HepG2 (cell line): ENCODE measurements around the gene GGA3. TPM values are rescaled to one million over a fixed set of nuclear protein-coding genes. Genes with fewer than 3 reads are reported as not detected.

Experiments used
- ATAC-seq: fragments of 200-7000 bp; cut with Tn5 transposase; 3 replicates; pipeline ENCODE4 v1.9.1; 2020; ENCODE audit warnings: mild to moderate bottlenecking, moderate library complexity
- BruUV-seq: library from RNA; stranded (reverse); fragments of 400-500 nt; replicated peaks from 2 replicates; lab custom pipeline; 2021; lab: Mats Ljungman, UMichigan
- CTCF ChIA-PET: fragments of 300-600 bp; formaldehyde crosslinking; extraction: SDS; loops from one replicate; lab custom pipeline; 2021; ENCODE audit warnings: low total read pairs, inconsistent platforms, low intra/inter-chr PET ratio; lab: Yijun Ruan, JAX
- POLR2A ChIA-PET: fragments of 350-600 bp; sonication (Branson Sonifier 250); formaldehyde crosslinking; loops from one replicate; lab custom pipeline; 2020; ENCODE audit warnings: antibody characterized with exemption, inconsistent platforms; lab: Yijun Ruan, JAX
- DNase-seq: peaks from one replicate; pipeline ENCODE4 v3.0.0-alpha.2; 2015; ENCODE audit warnings: low spot score
- FAIRE-seq: peaks from 3 replicates; lab custom pipeline; 2011; peaks lifted over from hg19 to GRCh38; lab: Jason Lieb, UNC
- H2AFZ ChIP-seq: one replicate; pipeline ENCODE4 v1.6.1; 2011; ENCODE audit warnings: low read length, inconsistent platforms
- H3K27ac ChIP-seq: fragments of 300-600 bp; 3 replicates; pipeline ENCODE4 v1.8.0; 2011; ENCODE audit warnings: mixed run types, mild to moderate bottlenecking, mixed read lengths, low read length, inconsistent platforms; ENCODE audit not compliant: insufficient read depth; ENCODE audit errors: extremely low read length
- H3K27me3 ChIP-seq, 2 experiments: fragments of 200-600 bp in 1 of 2; 2 replicates in 1 of 2; 3 replicates in 1 of 2; pipeline versions ENCODE4 v1.6.0 to v1.8.0; 2011; ENCODE audit warnings: low read length in 2 of 2, mild to moderate bottlenecking in 2 of 2, moderate library complexity in 2 of 2, inconsistent platforms in 1 of 2; ENCODE audit not compliant: insufficient read depth in 2 of 2, control insufficient read depth in 1 of 2
- H3K36me3 ChIP-seq, 2 experiments: fragments of 200-600 bp in 1 of 2; replicated peaks in 1 of 2; 2 replicates in 1 of 2; 3 replicates in 1 of 2; pipeline versions ENCODE4 v1.5.1 to v1.8.0; 2011; ENCODE audit warnings: low read length in 2 of 2, inconsistent platforms in 1 of 2; ENCODE audit not compliant: insufficient read depth in 2 of 2, control insufficient read depth in 1 of 2
- H3K4me1 ChIP-seq: 2 replicates; pipeline ENCODE4 v1.5.1; 2012; ENCODE audit warnings: low read length, inconsistent platforms; ENCODE audit not compliant: insufficient read depth
- H3K4me2 ChIP-seq: 2 replicates; pipeline ENCODE4 v1.6.0; 2011; ENCODE audit warnings: low read depth, low read length, inconsistent platforms
- H3K4me3 ChIP-seq, 3 experiments: fragments of 200-600 bp in 1 of 3; sonication (generic), shearing (Covaris generic) in 1 of 3; replicated peaks in 1 of 3; 2 replicates each; pipeline ENCODE4 v1.5.1; 2011 to 2016; ENCODE audit warnings: low read length in 3 of 3, inconsistent platforms in 2 of 3, low read depth in 2 of 3, mild to moderate bottlenecking in 2 of 3, control low read depth in 1 of 3, mixed read lengths in 1 of 3; ENCODE audit not compliant: insufficient read depth in 1 of 3
- H3K79me2 ChIP-seq: one replicate; pipeline ENCODE4 v1.6.1; 2011; ENCODE audit warnings: low read length, inconsistent platforms; ENCODE audit not compliant: insufficient read depth
- H3K9ac ChIP-seq: 2 replicates; pipeline ENCODE4 v1.6.0; 2011; ENCODE audit warnings: mild to moderate bottlenecking, low read depth, low read length, inconsistent platforms; ENCODE audit not compliant: insufficient read depth
- H3K9me3 ChIP-seq: 2 replicates; pipeline ENCODE4 v1.5.1; 2012; ENCODE audit warnings: mild to moderate bottlenecking, low read length
- H4K20me1 ChIP-seq: 2 replicates; pipeline ENCODE4 v1.6.0; 2011; ENCODE audit warnings: inconsistent platforms, mild to moderate bottlenecking, low read length, moderate library complexity; ENCODE audit not compliant: insufficient read depth
- BRD4 ChIP-seq: sonication (generic); formaldehyde crosslinking; IDR thresholded peaks from 2 replicates; pipeline ENCODE4 v1.4.0; 2020; ENCODE audit warnings: missing genetic modification reagents
- HNRNPK ChIP-seq: fragments of 200-400 bp; formaldehyde crosslinking; IDR thresholded peaks from 2 replicates; pipeline ENCODE4 v1.6.1; 2018; ENCODE audit warnings: low read length, low read depth, moderate library complexity, mild to moderate bottlenecking; ENCODE audit not compliant: poor library complexity, severe bottlenecking
- KDM5A ChIP-seq: fragments of 200-600 bp; sonication (generic); IDR thresholded peaks from 2 replicates; pipeline ENCODE4 v1.7.0; 2018; ENCODE audit warnings: antibody characterized with exemption, mild to moderate bottlenecking, low read length, borderline replicate concordance
- KLF9 ChIP-seq: IDR thresholded peaks from 2 replicates; pipeline ENCODE4 v1.6.1; 2016; ENCODE audit warnings: low read depth
- MAF1 ChIP-seq: sonication (generic); formaldehyde crosslinking; IDR thresholded peaks from 2 replicates; pipeline ENCODE4 v1.5.0; 2020; ENCODE audit warnings: missing genetic modification reagents, borderline replicate concordance
- MTF1 ChIP-seq: sonication (generic); formaldehyde crosslinking; IDR thresholded peaks from 2 replicates; pipeline ENCODE4 v1.5.0; 2020; ENCODE audit warnings: missing genetic modification reagents
- PCBP2 ChIP-seq: fragments of 200-400 bp; formaldehyde crosslinking; optimal IDR thresholded peaks from 2 replicates; pipeline ENCODE3; 2018; ENCODE audit warnings: low read length, low read depth; ENCODE audit not compliant: poor library complexity, severe bottlenecking
- SMAD1 ChIP-seq: sonication (generic); formaldehyde crosslinking; IDR thresholded peaks from 2 replicates; pipeline ENCODE4 v1.4.0; 2020; ENCODE audit warnings: missing genetic modification reagents, low read depth, mild to moderate bottlenecking, borderline replicate concordance
- XRCC5 ChIP-seq: fragments of 200-400 bp; formaldehyde crosslinking; optimal IDR thresholded peaks from 2 replicates; pipeline ENCODE3; 2017; ENCODE audit warnings: mild to moderate bottlenecking, low read length
- ZBTB38 ChIP-seq: sonication (generic); formaldehyde crosslinking; IDR thresholded peaks from 2 replicates; pipeline ENCODE4 v1.5.1; 2020; ENCODE audit warnings: mild to moderate bottlenecking, missing genetic modification reagents
- ZNF138 ChIP-seq: sonication (generic); formaldehyde crosslinking; IDR thresholded peaks from 2 replicates; pipeline ENCODE4 v1.5.0; 2020; ENCODE audit warnings: mild to moderate bottlenecking, low read depth, missing genetic modification reagents
- ZNF335 ChIP-seq: sonication (generic); formaldehyde crosslinking; IDR thresholded peaks from 2 replicates; pipeline ENCODE4 v1.4.0; 2020; ENCODE audit warnings: missing genetic modification reagents
- ZNF34 ChIP-seq: sonication (generic); formaldehyde crosslinking; IDR thresholded peaks from 2 replicates; pipeline ENCODE4 v1.4.0; 2020; ENCODE audit warnings: mild to moderate bottlenecking, missing genetic modification reagents, borderline replicate concordance
- ZNF629 ChIP-seq: sonication (generic); formaldehyde crosslinking; conservative IDR thresholded peaks from 2 replicates; pipeline ENCODE4 v1.5.0; 2020; ENCODE audit warnings: missing genetic modification reagents
- ZNF75D ChIP-seq: sonication (generic); formaldehyde crosslinking; IDR thresholded peaks from 2 replicates; pipeline ENCODE4 v1.8.1; 2023; ENCODE audit warnings: missing genetic modification reagents, mild to moderate bottlenecking, borderline replicate concordance
- ZNF776 ChIP-seq: sonication (generic); formaldehyde crosslinking; IDR thresholded peaks from 2 replicates; pipeline ENCODE4 v1.4.0; 2020; ENCODE audit warnings: mild to moderate bottlenecking, missing genetic modification reagents
- ZSCAN21 ChIP-seq: sonication (generic); formaldehyde crosslinking; IDR thresholded peaks from 2 replicates; pipeline ENCODE4 v1.8.0; 2022; ENCODE audit warnings: mild to moderate bottlenecking, missing genetic modification reagents, moderate library complexity, borderline replicate concordance
- WGBS: methylation state at CpG from one replicate; pipeline ENCODE4 v1.1.6; 2017; ENCODE audit warnings: low lambda C conversion rate; 5-methylcytosine and 5-hydroxymethylcytosine counted together
- in situ Hi-C: cut with HindIII; loops from 2 replicates; pipeline ENCODE4 v1.10.0; 2017; ENCODE audit warnings: low pct_unique_long_range_greater_than_20kb; ENCODE audit not compliant: extremely low pct_ligation_motif_present
- intact Hi-C: fragments of 100-400 bp; cut with micrococcal nuclease; formaldehyde crosslinking; loops from one replicate; pipeline ENCODE4 v1.10.0; 2022; ENCODE audit not compliant: unreplicated experiment
- polyA plus RNA-seq, 8 experiments: library from polyadenylated mRNA; depleted of rRNA in 3 of 8; stranded (reverse) in 7 of 8; unstranded in 1 of 8; fragments of >200 nt; fragmentation: Illumina TruSeq in 4 of 8; extraction: Trizol in 4 of 8; gene quantifications; 2 replicates each; pipeline versions ENCODE4 v1.2.1 to v1.2.3, GENCODE V29; 2011 to 2016; ENCODE audit warnings: low read depth in 4 of 8, missing spikeins in 1 of 8, mixed read lengths in 1 of 8; ENCODE audit not compliant: insufficient read depth in 1 of 8
- total RNA-seq, 5 experiments: library from RNA; depleted of rRNA; stranded (reverse); fragments of >200 nt; fragmentation: Illumina TruSeq; extraction: Trizol; gene quantifications; 2 replicates each; pipeline ENCODE4 v1.2.3, GENCODE V29; 2016; ENCODE audit warnings: low read depth in 1 of 5
- TF ChIP-seq, protein P1 (sequence below): IDR thresholded peaks from 2 replicates; pipeline ENCODE4 v1.6.1; 2016; ENCODE audit warnings: missing genetic modification reagents, missing compliant biosample characterization
- TF ChIP-seq, protein P2 (sequence below): sonication (generic); formaldehyde crosslinking; IDR thresholded peaks from 2 replicates; pipeline ENCODE4 v1.8.1; 2023; ENCODE audit warnings: mild to moderate bottlenecking, inconsistent platforms, moderate library complexity, missing genetic modification reagents, borderline replicate concordance
- TF ChIP-seq, protein P3 (sequence below): sonication (generic); formaldehyde crosslinking; IDR thresholded peaks from 2 replicates; pipeline ENCODE4 v1.4.0; 2020; ENCODE audit warnings: missing genetic modification reagents, borderline replicate concordance

GGA3 gene
- total and polyA plus RNA-seq, 2 of the 13 experiments (the other 11 are each of a cell fraction or from before 2014, with no cell fraction given) = 28.4 to 43.7 TPM

DNA sequence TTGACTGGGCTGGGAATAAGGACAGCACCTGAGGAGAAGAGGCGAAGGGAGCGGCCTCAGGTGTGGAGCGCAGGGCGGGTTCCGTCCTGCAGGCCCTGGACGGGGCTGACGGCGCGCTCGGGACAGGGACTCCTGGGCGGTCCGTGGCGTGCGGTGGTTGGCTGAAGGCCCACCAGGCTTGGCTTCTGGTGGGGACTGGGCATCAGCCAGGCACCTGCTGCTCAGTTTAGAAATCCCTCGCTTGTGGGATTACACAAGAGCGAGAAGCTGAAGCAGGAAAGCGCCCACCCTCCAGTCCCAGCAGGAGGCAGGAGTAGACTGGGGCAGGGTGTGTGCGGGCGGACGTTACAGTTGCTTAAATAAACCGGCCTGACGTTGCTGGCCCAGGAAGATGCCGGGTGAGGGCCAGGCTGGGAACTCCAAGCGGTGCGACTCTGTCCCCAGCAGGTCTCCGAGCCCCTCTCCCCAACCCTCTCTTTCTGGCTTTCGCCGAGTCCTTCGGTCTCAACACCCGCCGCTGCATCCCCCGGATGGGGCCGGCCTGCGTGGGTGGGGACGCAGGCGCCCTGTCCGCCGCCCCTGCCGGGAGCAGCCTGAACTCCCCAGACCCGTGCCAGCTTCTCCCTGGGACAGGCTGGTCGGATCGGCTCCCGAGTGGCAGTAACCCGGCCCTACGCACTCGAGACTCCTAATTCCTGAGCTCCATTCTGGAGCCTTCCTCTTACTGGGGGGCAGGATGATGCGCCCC lies 9.0 kb upstream of the GGA3 start:
- ATAC-seq = peak; percentile 71
- Histone ChIP-seq H3K4me2 (peak overlapping the region; percentile 94), H3K9me3 (no peaks in the 10 kb centered on the region), H3K27ac (peak overlapping the region; percentile 68), H3K4me3 (peak overlapping the region; percentile 91 to 98 (median 94)), H3K79me2 (peaks cover 6% of the 10 kb centered on the region), H3K36me3 (peaks cover 12 to 33% of the 10 kb centered on the region in 2 experiments), H4K20me1 (no peaks in the 10 kb centered on the region), H3K9ac (peak overlapping the region; percentile 83), H2AFZ (no peak overlapping the region), H3K4me1 (peaks cover 43% of the 10 kb centered on the region), H3K27me3 (no peaks in the 10 kb centered on the region)
- BruUV-seq = no TSS peak
- ChIA-PET CTCF (interaction anchor here (0.9 to 1.2 kb wide), 3 partner anchors 18 to 142 kb away, joined by 3 to 4 read pairs (median 3); partner anchors contain the start of gene SLC25A19), POLR2A (interaction anchor here (0.6 to 6.6 kb wide), 28 partner anchors 9 to 241 kb away, joined by 3 to 93 read pairs (median 4); partner anchors contain the start of genes GGA3, GRB2, JPT1 and MRPS7)
- in situ Hi-C loops (no loop called here), intact Hi-C loops (loop anchor here (1.0 to 2.0 kb wide), 3 partner anchors 39 to 142 kb away; partner anchors contain the start of gene GRB2)
- peak; percentile 79 for FAIRE-seq
- DNase-seq = peak; percentile 88
- 0% methylated on average over 9 of the region's 47 CpGs for WGBS
- TF ChIP-seq XRCC5 (peak; percentile 77), ZSCAN21 (no peak), KDM5A (peak; percentile 79; the same call in 1 of the 2 replicates), KLF9 (no peak), ZNF776 (CRISPR knock-in tag) (peak; percentile 54; the same call in 1 of the 2 replicates), ZNF335 (CRISPR knock-in tag) (peak; percentile 96), ZNF34 (CRISPR knock-in tag) (peak; percentile 59; the same call in 1 of the 2 replicates), PCBP2 (no peak), ZBTB38 (CRISPR knock-in tag) (peak; percentile 31; the same call in 1 of the 2 replicates), ZNF629 (CRISPR knock-in tag) (no peak), MAF1 (CRISPR knock-in tag) (0 out of 2 replicates have a peak, but pooled peaks have one; percentile 33), MTF1 (CRISPR knock-in tag) (no peak), ZNF138 (CRISPR knock-in tag) (0 out of 2 replicates have a peak, but pooled peaks have one; percentile 50), SMAD1 (CRISPR knock-in tag) (no peak; the same call in 1 of the 2 replicates), BRD4 (peak; percentile 7; the same call in 1 of the 2 replicates), ZNF75D (peak; percentile 36; the same call in 1 of the 2 replicates), HNRNPK (no peak)
- TF ChIP-seq, protein P1, sequence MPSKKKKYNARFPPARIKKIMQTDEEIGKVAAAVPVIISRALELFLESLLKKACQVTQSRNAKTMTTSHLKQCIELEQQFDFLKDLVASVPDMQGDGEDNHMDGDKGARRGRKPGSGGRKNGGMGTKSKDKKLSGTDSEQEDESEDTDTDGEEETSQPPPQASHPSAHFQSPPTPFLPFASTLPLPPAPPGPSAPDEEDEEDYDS = peak; percentile 57; the same call in 1 of the 2 replicates
- TF ChIP-seq, protein P2, sequence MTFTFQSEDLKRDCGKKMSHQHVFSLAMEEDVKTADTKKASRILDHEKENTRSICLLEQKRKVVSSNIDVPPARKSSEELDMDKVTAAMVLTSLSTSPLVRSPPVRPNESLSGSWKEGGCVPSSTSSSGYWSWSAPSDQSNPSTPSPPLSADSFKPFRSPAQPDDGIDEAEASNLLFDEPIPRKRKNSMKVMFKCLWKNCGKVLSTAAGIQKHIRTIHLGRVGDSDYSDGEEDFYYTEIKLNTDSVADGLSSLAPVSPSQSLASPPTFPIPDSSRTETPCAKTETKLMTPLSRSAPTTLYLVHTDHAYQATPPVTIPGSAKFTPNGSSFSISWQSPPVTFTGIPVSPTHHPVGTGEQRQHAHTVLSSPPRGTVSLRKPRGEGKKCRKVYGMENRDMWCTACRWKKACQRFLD (CRISPR knock-in tag) = no peak
- TF ChIP-seq, protein P3, sequence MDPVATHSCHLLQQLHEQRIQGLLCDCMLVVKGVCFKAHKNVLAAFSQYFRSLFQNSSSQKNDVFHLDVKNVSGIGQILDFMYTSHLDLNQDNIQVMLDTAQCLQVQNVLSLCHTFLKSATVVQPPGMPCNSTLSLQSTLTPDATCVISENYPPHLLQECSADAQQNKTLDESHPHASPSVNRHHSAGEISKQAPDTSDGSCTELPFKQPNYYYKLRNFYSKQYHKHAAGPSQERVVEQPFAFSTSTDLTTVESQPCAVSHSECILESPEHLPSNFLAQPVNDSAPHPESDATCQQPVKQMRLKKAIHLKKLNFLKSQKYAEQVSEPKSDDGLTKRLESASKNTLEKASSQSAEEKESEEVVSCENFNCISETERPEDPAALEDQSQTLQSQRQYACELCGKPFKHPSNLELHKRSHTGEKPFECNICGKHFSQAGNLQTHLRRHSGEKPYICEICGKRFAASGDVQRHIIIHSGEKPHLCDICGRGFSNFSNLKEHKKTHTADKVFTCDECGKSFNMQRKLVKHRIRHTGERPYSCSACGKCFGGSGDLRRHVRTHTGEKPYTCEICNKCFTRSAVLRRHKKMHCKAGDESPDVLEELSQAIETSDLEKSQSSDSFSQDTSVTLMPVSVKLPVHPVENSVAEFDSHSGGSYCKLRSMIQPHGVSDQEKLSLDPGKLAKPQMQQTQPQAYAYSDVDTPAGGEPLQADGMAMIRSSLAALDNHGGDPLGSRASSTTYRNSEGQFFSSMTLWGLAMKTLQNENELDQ (CRISPR knock-in tag) = no peak
